ENCODE data around the gene DAB2IP. TPM values are rescaled to one million over a fixed set of nuclear protein-coding genes. Genes with fewer than 3 reads are reported as not detected.
A peak's percentile ranks its signal among the peaks of the same experiment; 100 is the strongest.

The DAB2IP gene
- total and polyA plus RNA-seq, 4 donors, result 2.3 to 13.1 (median 5.4) TPM

DNA sequence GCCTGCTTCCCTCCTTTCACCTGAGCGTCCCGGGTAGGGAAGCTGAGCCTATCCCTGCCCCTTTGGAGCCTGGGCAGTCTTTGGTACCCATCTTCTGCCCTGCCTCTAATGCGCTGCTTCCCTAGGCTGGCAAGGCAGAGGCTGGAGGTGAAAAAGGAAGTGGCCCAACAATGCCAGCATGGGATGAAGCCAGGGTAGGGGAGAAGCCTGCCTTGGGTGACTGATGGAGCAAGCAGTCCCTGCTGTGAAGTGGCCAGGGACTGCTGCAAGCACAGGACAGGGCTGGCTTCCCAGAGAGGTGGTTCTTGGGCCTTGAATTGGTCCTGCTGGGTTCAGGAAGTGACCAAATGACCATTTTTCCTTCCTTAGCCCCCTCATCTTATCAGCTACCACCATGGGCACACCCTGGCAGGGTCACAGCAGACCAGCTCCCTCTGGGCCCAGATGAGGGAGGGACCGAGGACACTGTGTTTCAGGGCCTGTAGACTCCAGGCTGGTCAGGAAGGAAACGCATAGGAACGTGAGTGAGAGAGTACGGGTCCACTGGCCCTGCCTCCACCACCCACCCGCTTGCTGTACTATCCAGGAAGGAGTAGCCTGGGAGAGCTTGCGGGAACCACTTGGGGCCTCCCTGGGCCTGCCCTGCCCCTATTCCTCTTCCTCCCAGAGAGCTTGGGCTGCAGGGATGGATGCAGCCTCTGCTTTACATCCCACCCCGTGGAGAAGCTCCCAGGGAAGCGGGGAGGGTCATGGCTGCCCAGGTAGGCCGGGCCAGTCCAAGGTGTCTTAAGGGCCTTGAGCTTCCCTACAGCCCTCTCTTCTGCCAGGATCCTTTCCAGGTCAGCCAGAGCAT lies 102.6 kb downstream of the DAB2IP start:
- Histone ChIP-seq H3K9ac (ENCODE audit: low read depth in 1 of 2, low read length in 2 of 2) (no peak overlapping the region), H3K9me3 (ENCODE audit: control insufficient read depth in 4 of 4, low read length in 3 of 4) (no peaks in the 10 kb centered on the region), H3K27ac (ENCODE audit: low read depth in 1 of 2, low read length in 2 of 2) (no peak overlapping the region), H3K36me3 (ENCODE audit: control insufficient read depth in 4 of 4, insufficient read depth in 3 of 4, low read depth in 1 of 4, low read length in 3 of 4) (peaks cover 0 to 7% (median 3%) of the 10 kb centered on the region in 4 donors), H3K27me3 (ENCODE audit: control insufficient read depth in 4 of 4, insufficient read depth in 4 of 4, low read length in 3 of 4) (no peaks in the 10 kb centered on the region), H3K4me3 (ENCODE audit: low read depth in 1 of 3, low read length in 3 of 3) (no peak overlapping the region), H3K4me1 (ENCODE audit: control insufficient read depth in 4 of 4, insufficient read depth in 4 of 4, low read length in 3 of 4) (peaks cover 0 to 6% (median 2%) of the 10 kb centered on the region in 4 donors)
- no peak for TF ChIP-seq HNF4A (conservative IDR thresholded peaks at IDR 0.05)
- peak; percentile 81 for TF ChIP-seq NR2F2 (IDR thresholded peaks at IDR 0.05)
- peak; percentile 17 for TF ChIP-seq SP1 (IDR thresholded peaks at IDR 0.05)
- TF ChIP-seq JUND (IDR thresholded peaks at IDR 0.05), result no peak
- 91% methylated on average over 12 of the region's 12 CpGs for WGBS
- DNase-seq (ENCODE audit: low spot score), result no peak

DNA sequence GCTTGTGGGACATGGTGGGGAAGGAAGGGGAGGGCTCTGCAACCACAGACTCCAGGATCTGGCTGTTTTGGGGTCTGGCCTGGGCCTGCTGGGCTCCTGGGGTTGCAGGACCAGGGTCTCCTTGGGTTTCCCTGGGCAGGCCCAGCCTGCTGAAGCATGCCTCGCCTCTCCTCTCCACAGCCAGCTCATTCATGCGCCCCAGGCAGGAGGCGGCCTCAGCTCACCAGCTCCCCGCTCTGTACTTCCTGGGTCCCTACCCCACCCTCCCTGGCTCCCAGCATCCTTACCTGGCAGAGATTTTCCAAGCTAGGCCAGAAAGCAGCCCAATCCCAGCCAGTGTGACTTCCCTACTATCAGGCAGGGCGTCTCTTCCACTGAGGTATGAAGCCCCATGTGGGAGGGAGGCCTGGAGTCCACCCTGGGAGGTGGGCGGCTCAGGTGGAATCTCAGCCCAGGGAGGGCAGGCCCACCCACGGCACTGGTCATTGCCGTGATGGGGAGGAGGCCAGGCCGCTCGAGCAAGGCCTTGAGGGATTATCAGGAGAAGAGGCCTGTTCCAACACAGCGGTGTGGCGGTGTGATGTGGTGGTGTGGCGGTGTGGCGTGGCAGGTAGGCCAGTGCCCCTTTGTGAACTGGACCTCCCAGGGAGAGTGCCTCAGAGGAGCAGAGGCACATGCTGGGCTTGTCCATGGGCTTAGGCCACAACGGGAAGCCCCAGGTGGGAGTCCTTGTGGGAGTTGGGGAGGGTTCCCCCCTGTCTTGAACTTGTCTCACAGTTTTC lies 103.4 kb downstream of the DAB2IP start:
- no peak overlapping the region for H3K27ac ChIP-seq (ENCODE audit: low read depth in 1 of 2, low read length in 2 of 2)
- peaks cover 3 to 15% (median 4%) of the 10 kb centered on the region in 4 donors for H3K36me3 ChIP-seq (ENCODE audit: control insufficient read depth in 4 of 4, insufficient read depth in 3 of 4, low read depth in 1 of 4, low read length in 3 of 4)
- no peak overlapping the region for H3K4me3 ChIP-seq (ENCODE audit: low read depth in 1 of 3, low read length in 3 of 3)
- H3K9me3 ChIP-seq (ENCODE audit: control insufficient read depth in 4 of 4, low read length in 3 of 4), result no peaks in the 10 kb centered on the region
- H3K4me1 ChIP-seq (ENCODE audit: control insufficient read depth in 4 of 4, insufficient read depth in 4 of 4, low read length in 3 of 4), result peaks cover 0 to 6% (median 2%) of the 10 kb centered on the region in 4 donors
- no peak for DNase-seq (ENCODE audit: low spot score)
- TF ChIP-seq FOXA1 (IDR thresholded peaks at IDR 0.05) (no peak), SP1 (IDR thresholded peaks at IDR 0.05) (no peak), JUND (IDR thresholded peaks at IDR 0.05) (no peak), YY1 (IDR thresholded peaks at IDR 0.05) (no peak), HNF4G (IDR thresholded peaks at IDR 0.05) (no peak), EGR1 (IDR thresholded peaks at IDR 0.05; ENCODE audit: low read depth in 2 of 2) (no peak), FOXA2 (IDR thresholded peaks at IDR 0.05) (no peak), HNF4A (conservative IDR thresholded peaks at IDR 0.05) (no peak), NR2F2 (IDR thresholded peaks at IDR 0.05) (no peak), RAD21 (IDR thresholded peaks at IDR 0.05) (no peak)
- TF ChIP-seq, protein P1, sequence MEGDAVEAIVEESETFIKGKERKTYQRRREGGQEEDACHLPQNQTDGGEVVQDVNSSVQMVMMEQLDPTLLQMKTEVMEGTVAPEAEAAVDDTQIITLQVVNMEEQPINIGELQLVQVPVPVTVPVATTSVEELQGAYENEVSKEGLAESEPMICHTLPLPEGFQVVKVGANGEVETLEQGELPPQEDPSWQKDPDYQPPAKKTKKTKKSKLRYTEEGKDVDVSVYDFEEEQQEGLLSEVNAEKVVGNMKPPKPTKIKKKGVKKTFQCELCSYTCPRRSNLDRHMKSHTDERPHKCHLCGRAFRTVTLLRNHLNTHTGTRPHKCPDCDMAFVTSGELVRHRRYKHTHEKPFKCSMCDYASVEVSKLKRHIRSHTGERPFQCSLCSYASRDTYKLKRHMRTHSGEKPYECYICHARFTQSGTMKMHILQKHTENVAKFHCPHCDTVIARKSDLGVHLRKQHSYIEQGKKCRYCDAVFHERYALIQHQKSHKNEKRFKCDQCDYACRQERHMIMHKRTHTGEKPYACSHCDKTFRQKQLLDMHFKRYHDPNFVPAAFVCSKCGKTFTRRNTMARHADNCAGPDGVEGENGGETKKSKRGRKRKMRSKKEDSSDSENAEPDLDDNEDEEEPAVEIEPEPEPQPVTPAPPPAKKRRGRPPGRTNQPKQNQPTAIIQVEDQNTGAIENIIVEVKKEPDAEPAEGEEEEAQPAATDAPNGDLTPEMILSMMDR (IDR thresholded peaks at IDR 0.05; ENCODE audit: low read depth, low read length, missing input control), result no peak
- TF ChIP-seq, protein P2, sequence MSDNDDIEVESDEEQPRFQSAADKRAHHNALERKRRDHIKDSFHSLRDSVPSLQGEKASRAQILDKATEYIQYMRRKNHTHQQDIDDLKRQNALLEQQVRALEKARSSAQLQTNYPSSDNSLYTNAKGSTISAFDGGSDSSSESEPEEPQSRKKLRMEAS (IDR thresholded peaks at IDR 0.05), result no peak
- TF ChIP-seq, protein P3, sequence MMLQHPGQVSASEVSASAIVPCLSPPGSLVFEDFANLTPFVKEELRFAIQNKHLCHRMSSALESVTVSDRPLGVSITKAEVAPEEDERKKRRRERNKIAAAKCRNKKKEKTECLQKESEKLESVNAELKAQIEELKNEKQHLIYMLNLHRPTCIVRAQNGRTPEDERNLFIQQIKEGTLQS (IDR thresholded peaks at IDR 0.05), result no peak
- no peaks in the 10 kb centered on the region for H3K27me3 ChIP-seq (ENCODE audit: control insufficient read depth in 4 of 4, insufficient read depth in 4 of 4, low read length in 3 of 4)
- no peak overlapping the region for H3K9ac ChIP-seq (ENCODE audit: low read depth in 1 of 2, low read length in 2 of 2)
- 96% methylated on average over 15 of the region's 15 CpGs for WGBS

DNA sequence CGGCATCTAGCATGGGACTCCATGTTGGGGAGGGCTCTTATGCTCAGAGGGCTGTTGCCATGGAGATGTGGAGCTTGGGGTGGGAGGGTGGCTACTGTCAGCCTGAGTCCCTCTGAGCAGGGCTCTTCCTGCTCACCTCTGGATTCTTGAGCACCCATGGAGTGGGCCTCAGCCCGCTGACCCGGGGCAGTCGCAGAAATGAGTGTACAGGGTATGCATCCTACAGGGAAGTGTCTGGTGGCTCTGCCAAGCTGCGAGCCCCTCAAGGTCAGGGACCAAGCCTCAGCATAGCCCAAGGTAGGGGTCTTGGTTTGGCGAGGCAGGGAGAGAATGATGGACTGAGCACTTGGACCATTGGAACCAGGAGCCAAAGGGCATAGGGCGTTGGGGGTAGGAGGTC lies 104.1 kb downstream of the DAB2IP start:
- WGBS, result 97% methylated on average over 7 of the region's 7 CpGs
- Histone ChIP-seq H3K4me1 (ENCODE audit: control insufficient read depth in 4 of 4, insufficient read depth in 4 of 4, low read length in 3 of 4) (peaks cover 0 to 6% (median 2%) of the 10 kb centered on the region in 4 donors), H3K27ac (ENCODE audit: low read depth in 1 of 2, low read length in 2 of 2) (no peak overlapping the region), H3K9ac (ENCODE audit: low read depth in 1 of 2, low read length in 2 of 2) (no peak overlapping the region), H3K36me3 (ENCODE audit: control insufficient read depth in 4 of 4, insufficient read depth in 3 of 4, low read depth in 1 of 4, low read length in 3 of 4) (peaks cover 4 to 22% (median 6%) of the 10 kb centered on the region in 4 donors), H3K4me3 (ENCODE audit: low read depth in 1 of 3, low read length in 3 of 3) (no peak overlapping the region), H3K27me3 (ENCODE audit: control insufficient read depth in 4 of 4, insufficient read depth in 4 of 4, low read length in 3 of 4) (no peaks in the 10 kb centered on the region), H3K9me3 (ENCODE audit: control insufficient read depth in 4 of 4, low read length in 3 of 4) (no peaks in the 10 kb centered on the region)
- TF ChIP-seq, protein P4, sequence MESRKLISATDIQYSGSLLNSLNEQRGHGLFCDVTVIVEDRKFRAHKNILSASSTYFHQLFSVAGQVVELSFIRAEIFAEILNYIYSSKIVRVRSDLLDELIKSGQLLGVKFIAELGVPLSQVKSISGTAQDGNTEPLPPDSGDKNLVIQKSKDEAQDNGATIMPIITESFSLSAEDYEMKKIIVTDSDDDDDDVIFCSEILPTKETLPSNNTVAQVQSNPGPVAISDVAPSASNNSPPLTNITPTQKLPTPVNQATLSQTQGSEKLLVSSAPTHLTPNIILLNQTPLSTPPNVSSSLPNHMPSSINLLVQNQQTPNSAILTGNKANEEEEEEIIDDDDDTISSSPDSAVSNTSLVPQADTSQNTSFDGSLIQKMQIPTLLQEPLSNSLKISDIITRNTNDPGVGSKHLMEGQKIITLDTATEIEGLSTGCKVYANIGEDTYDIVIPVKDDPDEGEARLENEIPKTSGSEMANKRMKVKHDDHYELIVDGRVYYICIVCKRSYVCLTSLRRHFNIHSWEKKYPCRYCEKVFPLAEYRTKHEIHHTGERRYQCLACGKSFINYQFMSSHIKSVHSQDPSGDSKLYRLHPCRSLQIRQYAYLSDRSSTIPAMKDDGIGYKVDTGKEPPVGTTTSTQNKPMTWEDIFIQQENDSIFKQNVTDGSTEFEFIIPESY (IDR thresholded peaks at IDR 0.05), result no peak
- TF ChIP-seq NR2F2 (IDR thresholded peaks at IDR 0.05) (no peak), SP1 (IDR thresholded peaks at IDR 0.05) (no peak), EGR1 (IDR thresholded peaks at IDR 0.05; ENCODE audit: low read depth in 2 of 2) (no peak), GABPA (IDR thresholded peaks at IDR 0.05 in 1 of 2, conservative IDR thresholded peaks at IDR 0.05 in 1 of 2) (no peak), RXRA (IDR thresholded peaks at IDR 0.05) (no peak), JUND (IDR thresholded peaks at IDR 0.05) (no peak), RAD21 (IDR thresholded peaks at IDR 0.05) (no peak)
- TF ChIP-seq, protein P2 (IDR thresholded peaks at IDR 0.05), result no peak
- TF ChIP-seq, protein P1 (IDR thresholded peaks at IDR 0.05; ENCODE audit: low read depth, low read length, missing input control), result no peak
- DNase-seq (ENCODE audit: low spot score), result no peak

All from liver (tissue), 9 donors.